ENCODE data around the gene CLCN2.

DNA sequence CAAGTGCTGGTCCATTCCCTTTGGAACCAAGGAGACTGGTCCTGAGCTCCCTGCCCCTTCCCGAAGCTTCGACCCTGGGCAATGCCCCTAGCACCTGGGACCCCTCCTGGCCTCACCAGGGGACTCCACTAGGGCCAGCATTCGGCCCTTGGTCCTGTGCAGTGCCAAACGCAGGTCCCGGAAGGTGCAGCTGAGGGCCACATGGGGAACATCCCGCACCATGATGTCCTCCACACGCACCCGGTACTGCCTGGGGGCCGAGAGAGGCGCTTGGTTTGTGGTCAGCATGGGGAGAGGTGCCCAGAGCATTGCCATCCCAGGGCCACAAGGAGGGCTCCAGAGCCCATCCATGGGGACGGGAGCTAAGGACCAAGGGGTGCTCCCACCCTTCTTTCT, 7.9 kb downstream of the CLCN2 start:
- TF ChIP-seq, protein P1, sequence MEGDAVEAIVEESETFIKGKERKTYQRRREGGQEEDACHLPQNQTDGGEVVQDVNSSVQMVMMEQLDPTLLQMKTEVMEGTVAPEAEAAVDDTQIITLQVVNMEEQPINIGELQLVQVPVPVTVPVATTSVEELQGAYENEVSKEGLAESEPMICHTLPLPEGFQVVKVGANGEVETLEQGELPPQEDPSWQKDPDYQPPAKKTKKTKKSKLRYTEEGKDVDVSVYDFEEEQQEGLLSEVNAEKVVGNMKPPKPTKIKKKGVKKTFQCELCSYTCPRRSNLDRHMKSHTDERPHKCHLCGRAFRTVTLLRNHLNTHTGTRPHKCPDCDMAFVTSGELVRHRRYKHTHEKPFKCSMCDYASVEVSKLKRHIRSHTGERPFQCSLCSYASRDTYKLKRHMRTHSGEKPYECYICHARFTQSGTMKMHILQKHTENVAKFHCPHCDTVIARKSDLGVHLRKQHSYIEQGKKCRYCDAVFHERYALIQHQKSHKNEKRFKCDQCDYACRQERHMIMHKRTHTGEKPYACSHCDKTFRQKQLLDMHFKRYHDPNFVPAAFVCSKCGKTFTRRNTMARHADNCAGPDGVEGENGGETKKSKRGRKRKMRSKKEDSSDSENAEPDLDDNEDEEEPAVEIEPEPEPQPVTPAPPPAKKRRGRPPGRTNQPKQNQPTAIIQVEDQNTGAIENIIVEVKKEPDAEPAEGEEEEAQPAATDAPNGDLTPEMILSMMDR (IDR thresholded peaks at IDR 0.05), result no peak
- no peak for TF ChIP-seq POLR2A (IDR thresholded peaks at IDR 0.05)

Data from body of pancreas (tissue), 4 donors.